Measurements from ENCODE around the gene KLF12.

Gene KLF12

DNA sequence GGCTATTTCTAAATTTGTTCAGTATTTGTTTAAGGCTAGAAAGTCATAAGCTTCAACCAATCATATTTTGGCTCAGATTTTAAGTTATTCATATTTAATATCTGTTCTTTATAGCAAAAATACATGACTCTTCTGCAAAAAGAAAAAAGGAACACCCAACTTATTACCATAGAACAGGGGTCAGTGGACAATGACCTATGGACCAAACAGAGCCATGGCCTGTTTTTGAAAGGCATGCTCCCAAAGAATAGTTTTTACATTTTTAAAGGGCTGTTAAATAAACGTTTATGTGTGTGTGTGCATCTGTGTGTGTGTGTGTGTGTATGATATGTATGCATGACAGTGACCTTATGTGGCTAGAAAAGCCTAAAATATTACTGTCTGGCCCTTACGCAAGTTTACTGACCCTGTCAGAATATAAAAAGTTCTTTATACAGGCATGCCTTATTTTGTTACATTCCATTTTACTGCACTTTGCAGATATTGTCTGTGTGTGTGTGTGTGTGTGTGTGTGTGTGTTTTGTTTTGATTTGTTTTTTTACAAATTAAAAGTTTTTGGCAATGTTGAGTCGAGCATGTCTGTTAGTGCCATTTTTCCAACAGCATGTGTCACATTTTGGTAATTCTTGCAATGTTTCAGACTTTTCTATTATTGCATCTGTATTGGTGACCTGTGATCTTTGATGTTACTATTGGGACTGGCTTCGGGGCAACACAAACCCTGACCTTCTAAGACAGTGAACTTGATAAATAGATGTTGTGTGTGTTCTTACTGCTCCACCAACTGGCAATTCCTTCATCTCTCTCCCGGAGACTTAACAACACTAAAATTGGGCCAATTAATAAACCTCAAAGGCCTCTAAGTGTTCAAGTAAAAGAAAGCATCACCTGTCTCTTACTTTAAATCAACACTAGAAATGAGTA, 22.0 kb downstream of the KLF12 start:
- H3K4me3 ChIP-seq (ENCODE audit: low read depth, low read length) = no peak overlapping the region
- TF ChIP-seq, protein P1, sequence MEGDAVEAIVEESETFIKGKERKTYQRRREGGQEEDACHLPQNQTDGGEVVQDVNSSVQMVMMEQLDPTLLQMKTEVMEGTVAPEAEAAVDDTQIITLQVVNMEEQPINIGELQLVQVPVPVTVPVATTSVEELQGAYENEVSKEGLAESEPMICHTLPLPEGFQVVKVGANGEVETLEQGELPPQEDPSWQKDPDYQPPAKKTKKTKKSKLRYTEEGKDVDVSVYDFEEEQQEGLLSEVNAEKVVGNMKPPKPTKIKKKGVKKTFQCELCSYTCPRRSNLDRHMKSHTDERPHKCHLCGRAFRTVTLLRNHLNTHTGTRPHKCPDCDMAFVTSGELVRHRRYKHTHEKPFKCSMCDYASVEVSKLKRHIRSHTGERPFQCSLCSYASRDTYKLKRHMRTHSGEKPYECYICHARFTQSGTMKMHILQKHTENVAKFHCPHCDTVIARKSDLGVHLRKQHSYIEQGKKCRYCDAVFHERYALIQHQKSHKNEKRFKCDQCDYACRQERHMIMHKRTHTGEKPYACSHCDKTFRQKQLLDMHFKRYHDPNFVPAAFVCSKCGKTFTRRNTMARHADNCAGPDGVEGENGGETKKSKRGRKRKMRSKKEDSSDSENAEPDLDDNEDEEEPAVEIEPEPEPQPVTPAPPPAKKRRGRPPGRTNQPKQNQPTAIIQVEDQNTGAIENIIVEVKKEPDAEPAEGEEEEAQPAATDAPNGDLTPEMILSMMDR (IDR thresholded peaks at IDR 0.05; ENCODE audit: low read depth, low read length) = no peak

DNA sequence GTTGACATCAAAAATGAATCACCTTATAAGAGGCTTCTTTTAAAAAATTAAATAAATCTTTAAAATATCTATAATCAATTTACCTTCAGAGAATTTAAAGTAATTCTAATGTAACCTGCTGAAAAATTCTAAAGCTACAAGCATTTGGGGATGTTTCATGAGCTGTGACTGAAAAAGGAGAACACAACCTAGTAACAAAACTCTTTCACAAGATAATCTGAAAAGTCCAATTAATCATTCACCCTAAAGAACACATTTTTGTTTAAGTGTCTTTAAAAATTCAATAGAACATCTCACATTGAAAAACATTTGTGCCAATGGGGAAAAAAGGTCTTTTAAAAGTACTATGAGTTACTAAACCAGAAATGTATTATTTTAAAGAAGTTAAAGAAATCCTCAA, 22.8 kb downstream of the KLF12 start:
- no peak overlapping the region for H3K4me3 ChIP-seq (ENCODE audit: low read depth, low read length)
- TF ChIP-seq, protein P1 (IDR thresholded peaks at IDR 0.05; ENCODE audit: low read depth, low read length) = no peak

DNA sequence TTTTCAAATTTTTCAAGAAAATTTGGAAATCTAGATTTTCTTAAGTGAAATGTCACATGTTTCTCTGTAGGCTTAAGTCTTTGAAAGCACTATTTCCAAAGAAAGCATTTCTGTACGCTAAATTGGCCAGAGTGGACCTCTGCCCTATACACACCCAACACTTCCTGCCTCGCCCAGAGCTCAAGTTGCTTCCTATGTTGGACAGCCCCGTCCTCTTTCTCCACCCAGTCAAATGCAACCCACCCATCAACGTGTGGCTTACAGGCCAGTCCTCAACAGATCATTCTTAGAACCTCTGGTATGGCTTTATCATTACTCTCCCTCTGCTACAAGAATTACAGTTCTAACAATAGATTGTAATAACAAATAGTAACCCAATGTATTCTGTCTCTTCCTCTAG, 24.2 kb downstream of the KLF12 start:
- TF ChIP-seq, protein P1 (IDR thresholded peaks at IDR 0.05; ENCODE audit: low read depth, low read length) = no peak
- no peak overlapping the region for H3K4me3 ChIP-seq (ENCODE audit: low read depth, low read length)

DNA sequence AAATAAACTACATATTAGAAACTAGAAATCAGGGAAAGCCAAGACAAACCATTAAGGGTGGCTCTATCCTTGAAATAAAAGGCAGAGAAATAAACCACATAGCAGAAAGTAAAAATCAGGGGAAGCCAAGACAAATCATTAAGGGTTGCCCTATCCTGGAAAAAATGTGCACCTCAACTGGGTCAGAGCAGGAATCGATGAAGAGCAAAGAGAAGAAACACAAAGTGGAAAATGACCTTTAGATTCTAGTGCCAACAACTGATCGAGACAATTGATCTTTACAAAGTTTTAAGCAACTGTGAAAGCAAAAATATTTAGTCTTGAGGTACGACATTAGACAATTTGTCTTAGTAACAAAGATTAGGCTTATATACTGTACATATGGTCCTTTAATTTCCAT, 26.6 kb downstream of the KLF12 start:
- H3K4me3 ChIP-seq (ENCODE audit: low read depth, low read length) = no peak overlapping the region
- TF ChIP-seq, protein P1 (IDR thresholded peaks at IDR 0.05; ENCODE audit: low read depth, low read length) = no peak

DNA sequence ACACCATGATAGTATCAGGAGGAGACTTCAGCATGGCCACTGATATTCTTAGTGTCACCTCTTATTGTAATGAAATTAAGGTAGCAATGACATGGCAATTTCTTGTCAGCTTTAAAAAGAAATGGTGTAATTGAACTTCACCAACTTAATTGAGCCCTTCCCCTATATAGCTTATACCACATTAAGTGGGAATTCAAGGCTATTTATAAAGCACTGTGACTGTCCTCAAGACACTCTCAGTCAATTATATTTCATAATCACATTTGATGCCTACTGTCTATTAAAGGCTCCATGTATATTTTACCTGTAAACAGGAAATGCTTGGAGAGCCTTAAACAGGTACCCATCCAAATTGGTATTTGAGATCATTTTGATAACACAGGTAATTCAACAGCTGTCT, 28.3 kb downstream of the KLF12 start:
- TF ChIP-seq, protein P1 (IDR thresholded peaks at IDR 0.05; ENCODE audit: low read depth, low read length) = no peak
- no peak overlapping the region for H3K4me3 ChIP-seq (ENCODE audit: low read depth, low read length)

DNA sequence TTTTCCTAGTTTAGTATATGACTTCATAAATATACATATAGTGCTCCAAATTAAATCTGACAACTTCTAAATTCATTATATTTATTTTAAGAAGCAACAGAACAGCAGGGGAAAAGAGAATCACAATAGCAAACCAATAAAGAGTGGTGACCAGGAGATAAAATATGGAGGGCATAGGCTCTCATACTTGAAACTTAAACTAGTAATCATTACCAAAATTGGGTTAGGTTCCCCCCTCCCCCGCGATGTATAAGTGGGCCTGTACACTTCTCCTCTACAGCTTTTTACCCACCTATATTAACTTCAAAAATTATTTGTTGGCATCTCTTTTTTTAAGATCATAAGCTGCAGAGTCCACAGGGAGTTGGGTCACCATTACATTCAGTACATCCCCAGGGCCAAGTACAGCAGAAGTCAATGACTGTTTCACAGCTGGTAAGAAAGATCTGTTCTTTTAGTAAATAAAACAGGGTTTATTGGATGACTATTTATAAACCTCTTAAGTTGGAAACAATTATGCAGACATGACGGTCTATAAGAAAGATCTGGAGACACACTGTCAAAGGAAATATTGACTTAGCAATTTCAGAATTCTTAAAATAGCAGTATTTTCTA, 29.4 kb downstream of the KLF12 start:
- no peak overlapping the region for H3K4me3 ChIP-seq (ENCODE audit: low read depth, low read length)
- TF ChIP-seq, protein P1 (IDR thresholded peaks at IDR 0.05; ENCODE audit: low read depth, low read length) = no peak

DNA sequence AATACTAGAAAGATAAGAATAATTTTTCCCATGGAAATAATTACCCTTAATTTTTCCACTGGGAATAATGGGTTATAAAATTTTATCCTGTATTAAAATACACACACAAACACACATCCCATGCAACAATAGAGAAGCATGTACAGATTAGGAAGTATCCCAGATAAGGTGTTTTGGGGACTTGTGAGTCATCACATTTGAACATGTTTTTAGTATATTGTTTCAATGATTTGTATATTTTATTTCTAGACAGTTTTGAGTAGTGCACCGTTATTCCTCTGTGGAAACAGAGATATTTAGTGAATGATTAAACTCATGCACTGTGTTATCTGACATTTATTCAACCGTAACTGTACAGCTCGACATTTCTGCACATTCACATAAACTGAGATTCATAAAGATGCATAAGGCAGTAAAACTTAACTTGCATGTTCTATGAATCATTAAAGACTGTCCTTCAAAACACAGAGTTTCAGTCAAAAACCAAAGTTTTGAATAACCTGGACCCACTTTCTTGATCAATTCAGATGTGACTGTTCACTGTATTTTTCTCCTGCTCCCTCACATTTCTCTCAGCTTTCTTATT, 30.1 kb downstream of the KLF12 start:
- no peak overlapping the region for H3K4me3 ChIP-seq (ENCODE audit: low read depth, low read length)
- TF ChIP-seq, protein P1 (IDR thresholded peaks at IDR 0.05; ENCODE audit: low read depth, low read length) = no peak
